ENCODE measurements around the gene ZNF761. TPM values are rescaled to one million over a fixed set of nuclear protein-coding genes. Genes with fewer than 3 reads are reported as not detected.
"Not testable (repeated sequence)": the region's sequence is repeated elsewhere in the genome, so short reads cannot be mapped to it uniquely, and the experiment has no call there.

ZNF761 gene
- total RNA-seq, 2 experiments from 2014 or later = 14.0 to 14.1 TPM

DNA sequence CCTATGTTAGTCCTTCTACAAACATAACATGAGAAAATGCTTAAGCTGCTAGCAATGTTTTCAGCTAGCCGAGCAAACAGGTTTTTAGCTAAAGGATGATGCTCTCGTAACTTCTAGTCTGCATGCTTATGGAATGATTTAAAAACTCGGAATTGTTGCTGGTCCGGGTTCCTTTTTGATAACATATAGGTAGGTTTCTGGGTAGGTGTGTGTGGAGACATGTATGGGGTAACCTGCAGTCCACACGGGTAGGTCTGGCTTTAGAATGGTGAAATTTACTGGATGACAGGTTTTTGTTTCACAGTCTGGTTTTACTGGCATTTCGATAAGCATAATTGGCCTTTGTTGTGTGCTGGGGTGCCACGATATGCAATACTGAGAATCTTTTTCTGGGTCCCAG lies 40.1 kb downstream of the ZNF761 start:
- ChIA-PET CTCF (no interaction called here), POLR2A (interaction anchor here (0.6 to 1.3 kb wide), 2 partner anchors 77 to 139 kb away, joined by 3 read pairs; partner anchors contain the start of gene ZNF765)
- TF ChIP-seq, protein P1, sequence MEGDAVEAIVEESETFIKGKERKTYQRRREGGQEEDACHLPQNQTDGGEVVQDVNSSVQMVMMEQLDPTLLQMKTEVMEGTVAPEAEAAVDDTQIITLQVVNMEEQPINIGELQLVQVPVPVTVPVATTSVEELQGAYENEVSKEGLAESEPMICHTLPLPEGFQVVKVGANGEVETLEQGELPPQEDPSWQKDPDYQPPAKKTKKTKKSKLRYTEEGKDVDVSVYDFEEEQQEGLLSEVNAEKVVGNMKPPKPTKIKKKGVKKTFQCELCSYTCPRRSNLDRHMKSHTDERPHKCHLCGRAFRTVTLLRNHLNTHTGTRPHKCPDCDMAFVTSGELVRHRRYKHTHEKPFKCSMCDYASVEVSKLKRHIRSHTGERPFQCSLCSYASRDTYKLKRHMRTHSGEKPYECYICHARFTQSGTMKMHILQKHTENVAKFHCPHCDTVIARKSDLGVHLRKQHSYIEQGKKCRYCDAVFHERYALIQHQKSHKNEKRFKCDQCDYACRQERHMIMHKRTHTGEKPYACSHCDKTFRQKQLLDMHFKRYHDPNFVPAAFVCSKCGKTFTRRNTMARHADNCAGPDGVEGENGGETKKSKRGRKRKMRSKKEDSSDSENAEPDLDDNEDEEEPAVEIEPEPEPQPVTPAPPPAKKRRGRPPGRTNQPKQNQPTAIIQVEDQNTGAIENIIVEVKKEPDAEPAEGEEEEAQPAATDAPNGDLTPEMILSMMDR (IDR thresholded peaks at IDR 0.05) = no peak
- DNase-seq (no peak), ATAC-seq (no peak)
- Mint-ChIP-seq H3K27me3 (no peaks in the 10 kb centered on the region), H3K9me3 (peaks cover 30% of the 10 kb centered on the region), H3K4me3 (no peak overlapping the region), H3K27ac (no peak overlapping the region), H3K4me1 (ENCODE audit: low read depth) (peaks cover 21% of the 10 kb centered on the region), H3K36me3 (ENCODE audit: low read depth) (peaks cover 77% of the 10 kb centered on the region)
- intact Hi-C loops (cut with micrococcal nuclease) = no loop called here

DNA sequence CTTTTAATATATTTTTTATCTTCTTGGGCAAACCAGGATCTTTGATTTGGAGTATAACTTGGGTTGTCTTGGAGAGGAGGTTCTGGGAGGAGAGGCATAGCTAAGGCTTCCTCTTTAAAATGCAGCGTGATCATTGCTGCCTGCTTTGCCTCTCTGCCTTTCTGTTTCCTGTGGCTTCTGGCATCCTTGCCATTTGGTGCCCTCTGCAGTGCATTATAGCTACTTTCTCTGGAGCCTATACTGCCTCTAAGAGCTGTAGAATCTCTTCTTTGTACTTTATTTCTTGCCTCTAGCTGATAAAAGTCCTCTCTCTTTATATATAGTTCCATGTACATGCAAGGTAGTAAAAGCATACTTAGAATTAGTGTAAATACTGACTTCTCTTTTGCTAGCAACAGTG lies 43.0 kb downstream of the ZNF761 start:
- CTCF ChIA-PET = interaction anchor here (0.7 kb wide), 1 partner anchor 59 kb away, joined by 3 read pairs; no protein-coding TSS in a partner anchor

DNA sequence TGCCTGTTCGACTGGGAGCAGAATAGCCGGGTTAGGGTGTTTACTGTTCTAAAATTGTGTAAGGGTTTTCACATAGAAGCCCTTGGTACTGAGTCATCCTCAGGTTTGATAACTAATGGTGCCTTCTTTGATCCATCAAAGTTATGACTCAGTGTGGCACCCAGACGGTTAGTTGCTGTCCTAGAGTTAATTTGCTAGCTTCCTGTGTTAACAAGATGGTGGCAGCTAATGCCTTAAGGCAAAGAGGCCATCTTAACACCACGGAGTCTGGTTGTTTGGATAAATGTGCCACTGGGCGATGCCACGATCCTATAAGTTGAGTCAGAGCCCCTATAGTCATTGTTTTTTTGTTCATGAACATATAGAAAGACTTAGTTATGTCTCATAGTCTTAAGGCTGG lies 43.7 kb downstream of the ZNF761 start:
- H3K27ac Mint-ChIP-seq; H3K4me3 Mint-ChIP-seq; DNase-seq; POLR2A ChIA-PET; H3K4me1 Mint-ChIP-seq (ENCODE audit: low read depth); H3K27me3 Mint-ChIP-seq; ATAC-seq; intact Hi-C loops (cut with micrococcal nuclease); CTCF ChIA-PET: not testable (repeated sequence)
- Mint-ChIP-seq H3K9me3 (peaks cover 53% of the 10 kb centered on the region), H3K36me3 (ENCODE audit: low read depth) (peaks cover 96% of the 10 kb centered on the region)

More for the DNA sequence above, 43.0 kb downstream of the ZNF761 start:
- H3K27me3 Mint-ChIP-seq; H3K27ac Mint-ChIP-seq; DNase-seq; intact Hi-C loops (cut with micrococcal nuclease); H3K4me3 Mint-ChIP-seq; POLR2A ChIA-PET; H3K4me1 Mint-ChIP-seq (ENCODE audit: low read depth); ATAC-seq: not testable (repeated sequence)
- Mint-ChIP-seq H3K9me3 (peaks cover 48% of the 10 kb centered on the region), H3K36me3 (ENCODE audit: low read depth) (peaks cover 91% of the 10 kb centered on the region)

DNA sequence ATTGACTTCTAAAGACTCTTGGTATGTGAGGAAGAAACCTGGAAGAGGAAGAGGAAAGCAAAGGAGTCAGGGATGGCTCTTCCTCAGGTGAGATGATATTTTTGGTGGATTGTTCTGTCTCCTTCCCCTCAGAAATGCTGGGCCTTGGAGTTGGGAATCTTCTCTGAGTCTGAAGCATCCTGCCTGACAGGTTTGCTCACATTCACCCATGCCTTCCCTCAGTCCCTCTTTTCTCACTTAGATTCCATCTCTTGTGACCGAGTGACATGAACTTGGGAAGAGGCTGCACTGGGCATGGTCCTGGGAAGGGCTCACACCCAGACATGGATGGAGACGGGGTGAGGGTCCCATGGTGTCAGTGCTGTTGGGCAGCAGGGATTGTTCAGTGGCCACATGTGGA lies 52.0 kb downstream of the ZNF761 start:
- ATAC-seq; CTCF ChIA-PET; H3K27ac Mint-ChIP-seq; H3K27me3 Mint-ChIP-seq; H3K4me3 Mint-ChIP-seq; intact Hi-C loops (cut with micrococcal nuclease); POLR2A ChIA-PET; H3K4me1 Mint-ChIP-seq (ENCODE audit: low read depth); DNase-seq: not testable (repeated sequence)
- peaks cover 93% of the 10 kb centered on the region for H3K36me3 Mint-ChIP-seq (ENCODE audit: low read depth)
- peaks cover 56% of the 10 kb centered on the region for H3K9me3 Mint-ChIP-seq

DNA sequence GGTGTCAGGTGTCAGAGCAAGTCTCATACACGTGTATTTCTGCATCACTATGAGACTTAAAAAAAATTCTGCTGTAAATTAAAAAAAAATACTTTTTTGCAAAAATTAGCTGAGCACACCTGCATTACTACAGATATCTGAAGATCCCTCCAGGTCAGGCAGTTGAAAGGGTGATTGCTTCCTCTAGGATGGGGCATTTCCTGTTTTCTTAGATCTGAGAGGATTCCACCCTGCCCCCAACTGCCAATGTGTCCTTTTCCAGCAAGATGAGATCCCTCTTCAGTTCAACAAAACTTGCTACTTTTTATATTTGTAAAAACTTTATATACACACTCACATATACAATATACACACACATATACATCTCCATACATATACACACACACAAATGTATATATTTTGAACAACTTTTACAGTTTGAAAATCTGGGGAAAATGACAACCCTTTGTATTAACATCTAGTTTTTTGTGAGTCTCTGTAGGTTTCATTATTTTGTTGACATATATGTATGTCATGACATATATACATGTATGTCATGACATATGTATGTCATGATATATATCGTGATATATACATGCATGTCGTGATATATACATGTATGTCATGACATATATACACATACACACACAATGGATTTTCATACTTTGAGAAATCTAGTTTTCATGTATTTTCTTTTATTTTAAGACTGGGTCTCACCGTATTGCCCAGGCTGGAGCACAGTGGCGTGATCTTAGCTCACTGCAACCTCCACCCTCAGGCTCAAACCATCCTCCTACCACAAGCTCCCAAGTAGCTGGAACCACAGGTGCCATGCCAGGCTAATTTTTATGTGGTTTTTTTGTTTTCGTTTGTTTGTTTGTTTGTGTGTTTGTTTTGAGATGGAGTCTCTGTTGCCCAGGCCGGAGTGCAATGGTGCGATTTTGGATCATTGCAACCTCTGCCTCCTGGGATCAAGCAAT lies 53.5 kb downstream of the ZNF761 start:
- TF ChIP-seq, protein P1 (IDR thresholded peaks at IDR 0.05) = no peak
- DNase-seq = no peak
- intact Hi-C loops (cut with micrococcal nuclease) = no loop called here
- ChIA-PET POLR2A (interaction anchor here (0.8 kb wide), 1 partner anchor 20 kb away, joined by 3 read pairs; no protein-coding TSS in a partner anchor), CTCF (interaction anchor here (0.6 kb wide), 1 partner anchor 1783 kb away, joined by 3 read pairs; no protein-coding TSS in a partner anchor)
- no peak for ATAC-seq
- Mint-ChIP-seq H3K9me3 (peaks cover 48% of the 10 kb centered on the region), H3K4me3 (no peak overlapping the region), H3K27ac (no peak overlapping the region), H3K4me1 (ENCODE audit: low read depth) (no peaks in the 10 kb centered on the region), H3K36me3 (ENCODE audit: low read depth) (peaks cover 88% of the 10 kb centered on the region), H3K27me3 (no peaks in the 10 kb centered on the region)

DNA sequence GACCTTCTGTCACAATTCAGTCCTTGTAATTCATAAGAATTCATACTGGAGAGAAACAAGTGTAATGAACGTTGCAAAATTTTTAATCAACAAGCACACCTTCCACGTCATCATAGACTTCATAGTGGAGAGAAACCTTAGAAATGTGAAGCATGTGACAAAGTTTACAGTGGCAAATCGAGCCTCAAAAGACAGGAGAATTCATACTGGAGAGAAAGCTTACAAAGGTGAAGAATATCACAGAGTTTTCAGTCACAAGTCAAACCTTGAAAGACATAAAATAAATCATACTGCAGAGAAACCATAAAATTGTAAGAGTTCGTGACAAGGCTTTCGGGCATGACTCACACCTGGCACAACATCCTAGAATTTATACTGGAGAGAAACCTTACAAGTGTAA lies 60.4 kb downstream of the ZNF761 start:
- TF ChIP-seq, protein P1 (IDR thresholded peaks at IDR 0.05) = no peak
- H3K4me1 Mint-ChIP-seq (ENCODE audit: low read depth) = no peaks in the 10 kb centered on the region
- H3K27me3 Mint-ChIP-seq = no peaks in the 10 kb centered on the region
- ATAC-seq (no peak), DNase-seq (no peak)
- no peak overlapping the region for H3K4me3 Mint-ChIP-seq
- CTCF ChIA-PET = no interaction called here
- no peak overlapping the region for H3K27ac Mint-ChIP-seq
- intact Hi-C loops (cut with micrococcal nuclease) = no loop called here
- peaks cover 74% of the 10 kb centered on the region for H3K36me3 Mint-ChIP-seq (ENCODE audit: low read depth)
- peaks cover 57% of the 10 kb centered on the region for H3K9me3 Mint-ChIP-seq
- POLR2A ChIA-PET = no interaction called here

DNA sequence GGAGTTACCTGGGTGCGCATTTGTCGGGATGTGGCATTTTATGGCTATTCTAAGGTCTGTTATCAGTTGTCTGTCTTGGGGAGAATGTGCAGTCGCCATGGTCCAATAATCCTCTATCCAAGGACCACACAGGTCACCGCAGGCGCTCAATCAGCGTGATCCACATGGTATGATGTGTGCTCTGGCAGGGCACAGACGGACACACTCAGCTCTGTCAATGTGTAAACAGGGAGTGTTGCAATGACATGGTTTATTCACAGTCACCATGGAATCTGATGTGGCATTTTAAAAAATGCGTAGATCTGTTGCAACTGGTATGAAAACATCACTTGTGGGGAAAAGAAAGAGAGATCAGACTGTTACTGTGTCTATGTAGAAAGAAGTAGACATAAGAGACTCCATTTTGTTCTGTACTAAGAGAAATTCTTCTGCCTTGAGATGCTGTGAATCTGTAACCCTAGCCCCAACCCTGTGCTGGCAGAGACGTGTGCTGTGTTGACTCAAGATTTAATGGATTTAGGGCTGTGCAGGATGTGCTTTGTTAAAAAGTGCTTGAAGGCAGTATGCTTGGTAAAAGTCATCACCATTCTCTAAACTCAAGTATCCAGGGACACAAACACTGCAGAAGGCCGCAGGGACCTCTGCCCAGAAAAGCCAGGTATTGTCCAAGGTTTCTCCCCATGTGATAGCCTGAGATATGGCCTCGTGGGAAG lies 65.7 kb downstream of the ZNF761 start:
- peaks cover 28% of the 10 kb centered on the region for H3K36me3 Mint-ChIP-seq (ENCODE audit: low read depth)
- H3K4me3 Mint-ChIP-seq; POLR2A ChIA-PET; H3K4me1 Mint-ChIP-seq (ENCODE audit: low read depth); H3K27me3 Mint-ChIP-seq; DNase-seq; ATAC-seq; H3K27ac Mint-ChIP-seq; CTCF ChIA-PET; intact Hi-C loops (cut with micrococcal nuclease): not testable (repeated sequence)
- peaks cover 43% of the 10 kb centered on the region for H3K9me3 Mint-ChIP-seq

DNA sequence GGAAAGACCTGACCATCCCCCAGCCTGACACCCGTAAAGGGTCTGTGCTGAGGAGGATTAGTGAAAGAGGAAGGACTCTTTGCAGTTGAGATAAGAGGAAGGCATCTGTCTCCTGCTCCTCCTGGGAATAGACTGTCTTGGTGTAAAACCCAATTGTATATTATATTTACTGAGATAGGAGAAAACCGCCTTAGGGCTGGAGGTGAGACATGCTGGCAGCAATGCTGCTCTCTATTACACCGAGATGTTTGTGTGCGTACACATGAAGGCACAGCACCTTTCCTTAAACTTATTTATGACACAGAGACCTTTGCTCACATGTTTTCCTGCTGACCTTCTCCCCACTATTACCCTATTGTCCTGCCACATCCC lies 66.2 kb downstream of the ZNF761 start:
- H3K36me3 Mint-ChIP-seq (ENCODE audit: low read depth) = peaks cover 23% of the 10 kb centered on the region
- H3K9me3 Mint-ChIP-seq = peaks cover 38% of the 10 kb centered on the region
- H3K27ac Mint-ChIP-seq = not testable (repeated sequence)

DNA sequence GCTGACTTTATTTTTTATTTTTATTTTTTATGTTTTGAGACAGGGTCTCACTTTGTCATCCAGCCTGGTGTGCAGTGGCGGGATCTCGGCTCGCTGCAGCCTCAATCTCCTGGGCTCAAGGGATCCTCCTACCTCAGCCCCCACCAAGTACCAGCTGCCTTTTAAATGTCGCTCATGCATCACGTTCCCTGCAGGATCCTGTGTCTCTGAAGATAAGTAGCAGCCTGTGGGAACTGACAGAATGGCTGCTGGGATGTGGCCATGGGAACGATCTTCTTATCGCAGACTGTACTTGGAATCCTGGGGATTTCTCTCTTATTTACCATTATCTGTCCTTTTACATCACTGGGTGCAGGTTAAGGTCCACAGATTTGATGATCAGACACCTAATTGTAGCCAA lies 71.4 kb downstream of the ZNF761 start:
- H3K4me1 Mint-ChIP-seq (ENCODE audit: low read depth); CTCF ChIA-PET; POLR2A ChIA-PET; H3K36me3 Mint-ChIP-seq (ENCODE audit: low read depth); H3K27ac Mint-ChIP-seq; H3K4me3 Mint-ChIP-seq; intact Hi-C loops (cut with micrococcal nuclease); ATAC-seq; DNase-seq: not testable (repeated sequence)
- H3K27me3 Mint-ChIP-seq = peaks cover 19% of the 10 kb centered on the region
- peaks cover 13% of the 10 kb centered on the region for H3K9me3 Mint-ChIP-seq

More for the DNA sequence above, 66.2 kb downstream of the ZNF761 start:
- H3K4me1 Mint-ChIP-seq (ENCODE audit: low read depth); DNase-seq; intact Hi-C loops (cut with micrococcal nuclease); ATAC-seq; POLR2A ChIA-PET; H3K4me3 Mint-ChIP-seq; H3K27me3 Mint-ChIP-seq; CTCF ChIA-PET: not testable (repeated sequence)
